ENCODE measurements around the gene TLCD3B. TPM values are rescaled to one million over a fixed set of nuclear protein-coding genes. Genes with fewer than 3 reads are reported as not detected.

Gene TLCD3B
- total RNA-seq, 4 donors from 2014 or later: 0.54 to 0.79 TPM; not detected in 2

DNA sequence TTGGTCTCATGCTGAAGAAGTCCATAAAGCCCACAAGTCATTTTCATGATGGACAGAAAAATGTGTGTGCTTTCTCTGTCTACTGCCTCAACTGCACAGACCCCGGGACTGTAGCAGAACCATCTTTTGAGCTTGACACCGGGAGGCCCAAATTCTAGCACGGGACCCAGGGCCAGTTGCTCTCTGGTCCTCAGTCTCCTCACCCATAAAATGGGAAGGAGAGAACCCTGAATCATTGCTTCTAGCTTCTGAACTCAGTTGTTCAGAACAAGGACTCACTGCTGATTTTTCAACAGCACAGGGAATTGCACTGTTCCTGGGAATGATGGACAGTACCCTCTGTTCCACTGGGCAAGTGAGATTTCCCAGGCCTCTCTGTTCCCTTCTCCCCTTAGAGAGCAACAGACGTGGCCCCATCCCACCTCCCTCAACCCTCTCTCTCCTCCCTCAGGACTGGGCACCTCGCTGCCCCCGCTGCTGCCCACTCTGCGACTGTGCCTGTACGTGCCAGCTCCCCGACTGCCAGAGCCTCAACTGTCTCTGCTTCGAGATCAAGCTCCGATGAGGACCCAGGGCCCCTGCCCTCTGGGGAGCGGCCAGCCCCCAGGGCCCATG lies 32.3 kb upstream of the TLCD3B start:
- no peak for DNase-seq
- no peak for TF ChIP-seq POLR2A (IDR thresholded peaks at IDR 0.05)
- TF ChIP-seq, protein P1, sequence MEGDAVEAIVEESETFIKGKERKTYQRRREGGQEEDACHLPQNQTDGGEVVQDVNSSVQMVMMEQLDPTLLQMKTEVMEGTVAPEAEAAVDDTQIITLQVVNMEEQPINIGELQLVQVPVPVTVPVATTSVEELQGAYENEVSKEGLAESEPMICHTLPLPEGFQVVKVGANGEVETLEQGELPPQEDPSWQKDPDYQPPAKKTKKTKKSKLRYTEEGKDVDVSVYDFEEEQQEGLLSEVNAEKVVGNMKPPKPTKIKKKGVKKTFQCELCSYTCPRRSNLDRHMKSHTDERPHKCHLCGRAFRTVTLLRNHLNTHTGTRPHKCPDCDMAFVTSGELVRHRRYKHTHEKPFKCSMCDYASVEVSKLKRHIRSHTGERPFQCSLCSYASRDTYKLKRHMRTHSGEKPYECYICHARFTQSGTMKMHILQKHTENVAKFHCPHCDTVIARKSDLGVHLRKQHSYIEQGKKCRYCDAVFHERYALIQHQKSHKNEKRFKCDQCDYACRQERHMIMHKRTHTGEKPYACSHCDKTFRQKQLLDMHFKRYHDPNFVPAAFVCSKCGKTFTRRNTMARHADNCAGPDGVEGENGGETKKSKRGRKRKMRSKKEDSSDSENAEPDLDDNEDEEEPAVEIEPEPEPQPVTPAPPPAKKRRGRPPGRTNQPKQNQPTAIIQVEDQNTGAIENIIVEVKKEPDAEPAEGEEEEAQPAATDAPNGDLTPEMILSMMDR (IDR thresholded peaks at IDR 0.05): no peak
- 56 to 61% methylated on average over 10 to 11 of the region's 12 CpGs for WGBS, 2 donors

DNA sequence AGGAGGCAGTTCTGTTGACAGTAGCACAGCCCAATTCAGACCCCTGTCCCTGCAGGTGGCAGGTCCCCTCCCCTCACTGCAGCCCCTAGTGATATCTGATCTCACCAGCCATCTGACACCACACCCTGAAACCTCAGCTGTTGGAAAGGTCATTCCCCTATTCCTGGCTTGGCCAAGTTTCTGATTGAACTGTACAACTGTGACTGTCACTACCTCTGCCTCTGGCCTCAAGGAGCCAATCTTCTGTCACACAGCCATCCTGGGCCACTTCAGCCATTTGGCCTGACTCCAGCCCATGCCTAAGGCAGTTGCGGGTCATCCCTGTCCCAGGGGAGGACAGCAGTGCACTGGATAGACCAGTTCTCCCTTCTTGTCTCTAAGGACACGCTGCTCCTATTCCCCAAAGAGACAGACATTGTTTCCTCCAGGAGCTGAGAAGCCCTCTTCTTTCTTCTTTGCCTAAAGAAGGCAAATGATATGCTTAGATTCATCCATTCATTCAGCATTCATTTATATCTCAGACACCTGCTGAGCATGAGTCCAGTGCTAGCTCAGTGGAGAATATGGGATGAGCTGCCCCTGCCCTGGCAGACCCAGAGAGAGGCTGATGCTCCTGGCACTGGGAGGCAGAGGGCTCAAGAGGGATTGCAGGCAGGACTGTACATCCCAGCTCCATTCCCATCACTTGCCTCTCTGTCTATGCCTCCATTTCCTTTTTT lies 29.9 kb upstream of the TLCD3B start:
- peak; percentile 53 to 68 for DNase-seq
- intact Hi-C loops (cut with DNase I): no loop called here
- TF ChIP-seq POLR2A (IDR thresholded peaks at IDR 0.05): no peak
- TF ChIP-seq, protein P1 (IDR thresholded peaks at IDR 0.05): no peak
- H3K9me3 ChIP-seq: no peaks in the 10 kb centered on the region
- 44 to 54% methylated on average over 2 of the region's 2 CpGs for WGBS, 2 donors
- peaks cover 7 to 23% of the 10 kb centered on the region in 2 donors for H3K4me1 ChIP-seq
- H3K27ac ChIP-seq: no peak overlapping the region
- no peak overlapping the region for H3K4me3 ChIP-seq (replicated peaks in 1 of 3)
- H3K36me3 ChIP-seq: no peaks in the 10 kb centered on the region
- H3K27me3 ChIP-seq: no peaks in the 10 kb centered on the region

More for the DNA sequence above, 32.3 kb upstream of the TLCD3B start:
- H3K4me3 ChIP-seq (replicated peaks in 1 of 3): peak overlapping the region in 1 of 3 donors; percentile 95
- H3K4me1 ChIP-seq: peaks cover 18 to 31% of the 10 kb centered on the region in 2 donors
- peak overlapping the region; percentile 97 to 99 (median 98) for H3K27ac ChIP-seq
- intact Hi-C loops (cut with DNase I): no loop called here
- H3K9me3 ChIP-seq: no peaks in the 10 kb centered on the region
- no peaks in the 10 kb centered on the region for H3K27me3 ChIP-seq
- peaks cover 10 to 14% of the 10 kb centered on the region in 2 donors for H3K36me3 ChIP-seq

DNA sequence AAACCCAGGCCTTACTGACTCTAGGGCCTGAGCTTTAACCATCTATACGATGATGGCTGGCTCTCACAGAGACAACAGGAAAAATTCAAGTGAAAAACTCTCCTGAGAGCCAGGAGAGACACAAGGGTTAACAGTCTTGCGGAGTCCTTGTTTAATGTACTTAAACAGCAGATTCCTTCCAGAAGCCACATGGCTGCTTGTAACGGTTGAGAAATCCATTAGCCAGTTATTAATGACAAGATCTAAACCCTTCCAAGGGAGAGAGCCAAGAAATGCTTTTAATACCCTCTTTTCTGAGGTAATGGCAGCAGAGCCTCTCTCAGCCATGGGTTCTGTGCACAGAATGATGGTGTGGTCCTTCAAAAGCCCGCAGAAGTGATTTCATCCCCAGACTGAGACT lies 29.3 kb upstream of the TLCD3B start:
- WGBS, 2 donors: 60 to 61% methylated on average over 4 of the region's 4 CpGs
- no peak overlapping the region for H3K4me3 ChIP-seq (replicated peaks in 1 of 3)
- intact Hi-C loops (cut with DNase I): no loop called here
- H3K4me1 ChIP-seq: peaks cover 7 to 27% of the 10 kb centered on the region in 2 donors
- no peaks in the 10 kb centered on the region for H3K36me3 ChIP-seq
- no peak for TF ChIP-seq POLR2A (IDR thresholded peaks at IDR 0.05)
- TF ChIP-seq, protein P1 (IDR thresholded peaks at IDR 0.05): no peak
- DNase-seq: no peak
- H3K27me3 ChIP-seq: no peaks in the 10 kb centered on the region
- H3K9me3 ChIP-seq: no peaks in the 10 kb centered on the region
- no peak overlapping the region for H3K27ac ChIP-seq

DNA sequence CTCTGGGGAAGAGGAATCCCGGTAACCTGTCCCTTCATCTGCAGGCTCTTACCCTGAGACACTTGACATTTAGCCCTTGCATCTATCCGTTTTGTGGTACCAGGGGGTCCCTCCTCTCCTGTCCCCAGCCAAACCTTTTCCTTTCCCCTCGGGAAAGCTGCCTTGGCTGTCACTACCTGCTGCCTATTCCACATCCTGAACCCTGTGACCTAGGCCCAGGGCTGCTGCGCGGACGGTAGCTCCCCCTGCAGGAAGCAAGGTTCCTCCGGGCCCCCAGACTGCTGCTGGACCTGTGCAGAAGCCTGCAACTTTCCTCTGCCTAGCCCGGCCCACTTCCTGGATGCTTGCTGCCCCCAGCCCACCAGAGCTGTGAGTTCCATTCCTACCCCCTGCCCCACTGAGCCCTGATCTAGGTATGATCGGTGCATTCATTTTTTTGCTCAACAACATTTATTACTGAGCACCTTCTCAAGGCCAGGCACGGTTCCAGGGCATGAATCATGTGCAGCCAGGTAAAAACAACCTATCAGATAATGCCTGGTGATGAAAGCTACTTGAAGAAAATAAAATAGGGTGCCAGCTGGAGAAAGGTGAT lies 24.0 kb upstream of the TLCD3B start:
- Histone ChIP-seq H3K27me3 (no peaks in the 10 kb centered on the region), H3K36me3 (no peaks in the 10 kb centered on the region), H3K4me3 (replicated peaks in 1 of 3) (no peak overlapping the region), H3K27ac (no peak overlapping the region), H3K4me1 (peaks cover 15 to 29% of the 10 kb centered on the region in 2 donors), H3K9me3 (no peaks in the 10 kb centered on the region)
- TF ChIP-seq, protein P1 (IDR thresholded peaks at IDR 0.05): peak in 5 of 6 experiments; percentile 10 to 36 (median 16)
- no peak for TF ChIP-seq POLR2A (IDR thresholded peaks at IDR 0.05)
- peak; percentile 80 to 84 for DNase-seq
- 33 to 46% methylated on average over 6 to 10 of the region's 10 CpGs for WGBS, 2 donors
- intact Hi-C loops (cut with DNase I): no loop called here

DNA sequence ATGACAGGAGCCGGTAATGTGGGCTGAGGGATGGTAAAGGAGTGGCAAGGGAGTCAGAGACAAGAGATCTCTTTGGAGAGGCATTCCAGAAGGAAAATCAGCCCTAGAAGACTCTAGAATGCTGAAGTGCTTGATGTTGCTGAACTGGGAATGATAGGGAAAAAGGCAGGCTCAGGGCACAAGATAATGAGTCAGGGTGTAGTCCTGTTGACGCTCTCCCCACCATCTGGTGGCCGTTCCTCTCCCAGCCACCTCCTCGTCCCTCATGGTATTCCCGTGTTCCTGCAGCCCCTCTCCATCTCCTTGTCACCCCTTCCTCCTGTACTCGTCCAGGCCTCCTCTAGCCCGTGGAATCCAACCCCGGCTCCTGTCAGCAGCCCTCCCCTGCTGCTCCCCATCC lies 23.4 kb upstream of the TLCD3B start:
- H3K27me3 ChIP-seq: no peaks in the 10 kb centered on the region
- no peaks in the 10 kb centered on the region for H3K9me3 ChIP-seq
- intact Hi-C loops (cut with DNase I): no loop called here
- no peaks in the 10 kb centered on the region for H3K36me3 ChIP-seq
- no peak overlapping the region for H3K4me3 ChIP-seq (replicated peaks in 1 of 3)
- WGBS, 2 donors: 81 to 89% methylated on average over 8 of the region's 8 CpGs
- H3K27ac ChIP-seq: no peak overlapping the region
- DNase-seq: no peak
- H3K4me1 ChIP-seq: peaks cover 15 to 29% of the 10 kb centered on the region in 2 donors
- TF ChIP-seq, protein P1 (IDR thresholded peaks at IDR 0.05): no peak
- TF ChIP-seq POLR2A (IDR thresholded peaks at IDR 0.05): no peak

All from thyroid gland (tissue), 4 donors.